GM19397 (cell line): Measurements from ENCODE around the gene ABCA13.

Experiments used
- ATAC-seq: cut with Tn5 transposase; IDR thresholded peaks from one replicate; pipeline ENCODE4 v1.9.1; 2021; ENCODE audit warnings: mild to moderate bottlenecking, moderate library complexity; ENCODE audit not compliant: unreplicated experiment

ABCA13 gene

GRCh38 chr7:48296966-48297365, 125.7 kb downstream of the ABCA13 start:
- no peak for ATAC-seq

GRCh38 chr7:48298779-48299178, 127.5 kb downstream of the ABCA13 start:
- ATAC-seq, result peak; percentile 69

- peak; percentile 78 for ATAC-seq
Observed at GRCh38 chr7:48299580-48300169, 128.4 kb downstream of the ABCA13 start.

- no peak for ATAC-seq
Observed at GRCh38 chr7:48300301-48300700, 129.0 kb downstream of the ABCA13 start.

- no peak for ATAC-seq
Observed at GRCh38 chr7:48301201-48301600, 129.9 kb downstream of the ABCA13 start.

- ATAC-seq, result no peak
Observed at GRCh38 chr7:48304641-48305040, 133.4 kb downstream of the ABCA13 start.

- ATAC-seq, result no peak
Observed at GRCh38 chr7:48305661-48306060, 134.4 kb downstream of the ABCA13 start.

GRCh38 chr7:48307041-48307714, 135.9 kb downstream of the ABCA13 start:
- ATAC-seq, result no peak

- ATAC-seq, result no peak
Observed at GRCh38 chr7:48309720-48310119, 138.5 kb downstream of the ABCA13 start.

GRCh38 chr7:48311464-48312100, 140.3 kb downstream of the ABCA13 start:
- ATAC-seq, result no peak

GRCh38 chr7:48312151-48312550, 140.9 kb downstream of the ABCA13 start:
- ATAC-seq, result no peak

GRCh38 chr7:48316768-48317167, 145.5 kb downstream of the ABCA13 start:
- no peak for ATAC-seq

GRCh38 chr7:48317360-48317759, 146.1 kb downstream of the ABCA13 start:
- ATAC-seq, result no peak

- no peak for ATAC-seq
Observed at GRCh38 chr7:48321319-48322010, 150.2 kb downstream of the ABCA13 start.

- ATAC-seq, result no peak
Observed at GRCh38 chr7:48337012-48337621, 165.9 kb downstream of the ABCA13 start.

GRCh38 chr7:48337781-48338180, 166.5 kb downstream of the ABCA13 start:
- ATAC-seq, result no peak

- ATAC-seq, result no peak
Observed at GRCh38 chr7:48347230-48347825, 176.1 kb downstream of the ABCA13 start.

GRCh38 chr7:48350515-48350914, 179.3 kb downstream of the ABCA13 start:
- ATAC-seq, result no peak

- no peak for ATAC-seq
Observed at GRCh38 chr7:48351900-48352299, 180.6 kb downstream of the ABCA13 start.

- ATAC-seq, result no peak
Observed at GRCh38 chr7:48355346-48355745, 184.1 kb downstream of the ABCA13 start.

GRCh38 chr7:48360574-48360973, 189.3 kb downstream of the ABCA13 start:
- no peak for ATAC-seq
